Mammary epithelial cell (primary cell): ENCODE data around the gene MXRA8.

Source experiments
- CTCF ChIP-seq, 2 donors: IDR thresholded peaks in 1 of 2; conservative IDR thresholded peaks in 1 of 2; 2 replicates each; pipeline ENCODE4 v1.5.1; 2011 to 2012; ENCODE audit warnings: inconsistent platforms in 2 of 2, low read length in 2 of 2, mild to moderate bottlenecking in 2 of 2, control low read depth in 1 of 2, low read depth in 1 of 2; ENCODE audit not compliant: insufficient read depth in 1 of 2; ENCODE audit errors: extremely low read depth in 1 of 2
- EZH2 ChIP-seq: IDR thresholded peaks from 2 replicates; pipeline ENCODE4 v1.6.1; 2012; ENCODE audit warnings: low read length, inconsistent platforms, borderline replicate concordance

DNA sequence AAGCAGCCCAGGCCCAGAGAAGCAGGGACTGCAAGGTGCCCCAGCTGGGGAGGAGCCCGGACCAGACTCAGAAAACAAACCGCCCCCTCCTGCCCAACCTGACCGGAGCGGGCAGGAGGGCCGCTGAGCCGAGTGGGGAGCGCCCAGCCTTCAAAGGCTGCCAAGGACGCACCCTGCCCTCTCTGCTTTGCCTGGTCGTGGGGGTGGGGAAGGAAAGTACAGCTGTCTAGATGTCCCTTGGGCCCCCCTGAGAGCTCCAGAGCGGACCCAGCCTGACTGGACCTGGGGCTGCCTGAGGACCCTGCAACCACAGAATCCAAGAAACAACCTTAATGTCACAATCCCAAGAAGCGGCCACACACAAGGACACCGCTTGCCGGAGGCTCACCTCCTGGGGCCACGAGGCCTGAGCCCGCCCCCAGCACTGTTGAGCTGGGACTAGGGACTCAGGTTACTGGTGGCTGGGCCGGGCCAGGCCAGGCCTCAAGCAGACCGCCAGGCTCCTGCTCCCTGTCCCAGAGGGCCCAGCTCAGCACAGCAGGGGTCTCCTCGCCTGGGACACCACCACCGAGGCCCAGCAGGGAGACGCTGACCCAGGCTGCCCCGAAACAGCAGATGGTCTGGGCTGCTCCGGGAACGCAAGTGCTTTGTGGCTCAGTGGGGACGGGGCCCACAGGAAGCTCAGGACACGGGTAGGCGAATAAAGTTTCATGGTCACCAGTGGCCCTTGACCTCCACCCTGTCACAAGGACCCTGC is 10.5 kb downstream of the MXRA8 start:
- TF ChIP-seq CTCF (conservative IDR thresholded peaks at IDR 0.05 in 1 of 2, IDR thresholded peaks at IDR 0.05 in 1 of 2; ENCODE audit: extremely low read depth in 1 of 2, insufficient read depth in 1 of 2, low read depth in 1 of 2, low read length in 2 of 2) = no peak
- no peak for TF ChIP-seq EZH2
